Vein endothelial cell (primary cell): ENCODE measurements around the gene APIP. TPM values are rescaled to one million over a fixed set of nuclear protein-coding genes. Genes with fewer than 3 reads are reported as not detected.

ENCODE experiments used
- small RNA-seq: library from RNA; depleted of rRNA; stranded (forward); fragments of <200 nt; gene quantifications from one replicate; pipeline ENCODE3, GENCODE V24; 2012
- total RNA-seq: library from RNA; depleted of rRNA; stranded (reverse); fragments of >200 nt; gene quantifications from 2 replicates; pipeline ENCODE4 v1.2.3, GENCODE V29; 2012

The APIP gene
- 18.3 and 20.8 TPM in 2 replicates for total RNA-seq

GRCh38 chr11:34916015-34916842 is at the start of gene APIP, which contains the start of gene PDHX:
APIP (minus strand) TSS chr11:34916379; CDS start chr11:34916284, 95 bp downstream.
PDHX (plus strand) TSS chr11:34916618; CDS start chr11:34916656, 38 bp downstream.

Small RNAs within 50 kb of the gene (small RNA-seq; reads per million reads assigned to genes)
- not detected for gene MIR1343

Other genes starting within 250 kb of the APIP start
- 24.5 and 29.4 TPM in 2 replicates for gene PDHX, start 239 bp upstream of the APIP start, total RNA-seq
- gene CD44, start 222.8 kb upstream of the APIP start, total RNA-seq: 25.6 and 53.2 TPM in 2 replicates